ENCODE results near the gene GRIK5.
"Not testable (repeated sequence)": the region's sequence is repeated elsewhere in the genome, so short reads cannot be mapped to it uniquely, and the experiment has no call there.

The GRIK5 gene

DNA sequence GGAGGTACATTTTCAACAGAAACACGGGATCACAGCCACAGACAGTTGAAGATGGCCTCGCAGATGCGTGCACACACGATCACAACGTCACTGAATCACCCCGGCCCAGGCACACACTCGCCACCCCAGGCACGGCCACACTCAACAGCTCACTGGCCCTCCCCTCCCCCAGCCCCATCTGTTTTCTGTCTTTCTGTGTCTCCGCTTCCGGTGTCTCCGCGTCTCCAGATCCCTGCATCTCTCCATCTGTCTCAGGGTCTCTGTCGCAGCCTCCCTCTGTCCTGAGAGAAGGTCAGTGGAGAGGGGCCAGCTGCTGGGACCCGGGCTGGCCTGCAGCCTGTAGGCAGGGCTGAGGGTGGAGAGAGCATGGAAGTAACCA lies 72.2 kb downstream of the GRIK5 start:
- Histone ChIP-seq H3K27ac (ENCODE audit: low read depth, low read length) (no peak overlapping the region), H3K36me3 (ENCODE audit: control insufficient read depth in 1 of 2, insufficient read depth in 2 of 2, low read length in 2 of 2) (no peaks in the 10 kb centered on the region), H3K9me3 (ENCODE audit: control insufficient read depth in 1 of 2, low read length in 2 of 2) (no peaks in the 10 kb centered on the region), H3K9ac (ENCODE audit: low read depth in 1 of 2, low read length in 2 of 2) (no peak overlapping the region), H3K27me3 (ENCODE audit: control insufficient read depth in 1 of 2, insufficient read depth in 2 of 2, low read length in 2 of 2) (peaks cover 60 to 64% of the 10 kb centered on the region in 2 donors), H3K4me1 (ENCODE audit: control insufficient read depth in 1 of 2, insufficient read depth in 2 of 2, low read length in 2 of 2) (no peaks in the 10 kb centered on the region), H3K4me3 (ENCODE audit: low read depth in 1 of 2, low read length in 2 of 2) (no peak overlapping the region)

DNA sequence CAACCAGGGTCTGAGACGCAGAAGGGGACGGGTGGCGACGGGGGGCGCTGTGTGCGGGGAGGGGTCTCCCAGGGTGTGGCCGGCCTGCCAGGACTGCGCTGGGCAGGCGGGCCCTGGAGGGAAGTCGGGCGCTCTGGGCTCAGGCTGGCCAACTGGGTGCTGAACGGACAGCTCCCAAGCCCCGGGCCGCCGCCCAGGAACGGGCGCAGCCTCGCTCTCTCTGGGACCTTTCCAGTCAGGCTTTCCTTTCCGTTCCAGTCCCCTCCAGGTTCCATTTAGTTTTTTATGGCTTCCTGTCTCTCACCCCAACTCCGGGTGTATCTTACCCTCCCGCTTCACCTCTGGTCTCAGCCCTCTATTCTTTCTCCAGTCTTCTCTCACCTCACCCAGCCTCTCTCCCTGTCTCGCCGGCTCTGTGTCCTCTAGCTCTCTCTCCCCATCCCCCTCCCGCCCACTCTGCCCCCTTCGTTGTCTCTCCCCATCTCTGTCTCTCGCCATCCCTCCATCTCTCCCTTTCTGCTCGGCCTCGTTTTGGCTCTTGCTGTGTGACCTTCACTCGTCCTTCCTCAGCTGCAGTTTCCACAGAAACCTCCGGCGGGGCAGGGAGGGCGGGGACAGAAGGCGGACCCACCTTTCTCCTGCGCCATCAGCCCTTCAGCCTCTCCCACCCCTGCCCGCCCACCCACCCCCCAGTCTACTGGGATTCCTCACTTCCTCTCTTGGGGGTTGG lies 72.7 kb downstream of the GRIK5 start:
- no peaks in the 10 kb centered on the region for H3K36me3 ChIP-seq (ENCODE audit: control insufficient read depth in 1 of 2, insufficient read depth in 2 of 2, low read length in 2 of 2)
- H3K27ac ChIP-seq (ENCODE audit: low read depth, low read length), result no peak overlapping the region
- H3K9ac ChIP-seq (ENCODE audit: low read depth in 1 of 2, low read length in 2 of 2), result no peak overlapping the region
- no peaks in the 10 kb centered on the region for H3K9me3 ChIP-seq (ENCODE audit: control insufficient read depth in 1 of 2, low read length in 2 of 2)
- H3K27me3 ChIP-seq (ENCODE audit: control insufficient read depth in 1 of 2, insufficient read depth in 2 of 2, low read length in 2 of 2), result peaks cover 58 to 64% of the 10 kb centered on the region in 2 donors
- H3K4me1 ChIP-seq (ENCODE audit: control insufficient read depth in 1 of 2, insufficient read depth in 2 of 2, low read length in 2 of 2), result no peaks in the 10 kb centered on the region
- H3K4me3 ChIP-seq (ENCODE audit: low read depth in 1 of 2, low read length in 2 of 2), result no peak overlapping the region

DNA sequence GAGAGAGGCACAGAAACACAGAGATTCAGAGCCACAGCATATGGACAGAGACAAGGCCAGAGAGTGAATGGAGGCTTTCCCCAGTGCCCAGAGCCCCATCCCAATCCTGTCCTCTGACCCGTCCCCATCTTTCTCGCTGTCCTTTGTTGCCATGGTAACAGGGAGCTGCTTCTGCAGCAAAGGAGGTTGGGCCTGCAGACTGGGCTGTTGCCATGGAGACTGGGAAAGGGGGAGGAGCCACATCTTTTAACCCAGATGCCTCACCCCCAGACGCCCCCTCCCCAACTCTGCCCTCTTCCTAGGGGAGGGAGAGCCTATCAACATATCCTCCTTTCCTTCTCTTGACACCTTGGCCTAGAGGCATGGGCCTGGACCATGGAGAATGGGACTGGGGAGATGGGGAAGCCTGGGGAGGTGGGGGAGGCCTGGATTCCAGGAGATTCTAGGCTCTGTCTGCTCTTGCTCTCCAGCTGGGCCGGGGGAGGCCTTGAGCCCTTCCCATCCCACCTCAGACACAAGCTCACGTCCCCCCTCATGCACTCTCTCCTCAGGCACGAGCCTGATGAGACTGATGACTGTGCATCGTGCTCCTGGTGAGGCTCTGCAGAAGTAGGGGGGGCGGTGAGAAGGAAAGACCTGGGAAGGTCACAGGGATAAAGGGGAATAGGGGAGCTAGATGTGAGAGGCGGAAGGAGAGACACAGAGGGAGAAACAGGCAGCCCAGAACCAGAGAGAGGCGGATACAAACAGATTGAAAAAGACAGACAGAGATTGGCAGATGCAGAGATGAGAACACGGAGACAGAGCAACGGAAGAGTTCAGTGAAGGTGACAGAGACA lies 73.8 kb downstream of the GRIK5 start:
- Histone ChIP-seq H3K27me3 (ENCODE audit: control insufficient read depth in 1 of 2, insufficient read depth in 2 of 2, low read length in 2 of 2) (peaks cover 49 to 64% of the 10 kb centered on the region in 2 donors), H3K36me3 (ENCODE audit: control insufficient read depth in 1 of 2, insufficient read depth in 2 of 2, low read length in 2 of 2) (no peaks in the 10 kb centered on the region), H3K9me3 (ENCODE audit: control insufficient read depth in 1 of 2, low read length in 2 of 2) (no peaks in the 10 kb centered on the region), H3K27ac (ENCODE audit: low read depth, low read length) (no peak overlapping the region), H3K4me1 (ENCODE audit: control insufficient read depth in 1 of 2, insufficient read depth in 2 of 2, low read length in 2 of 2) (no peaks in the 10 kb centered on the region), H3K9ac (ENCODE audit: low read depth in 1 of 2, low read length in 2 of 2) (no peak overlapping the region), H3K4me3 (ENCODE audit: low read depth in 1 of 2, low read length in 2 of 2) (no peak overlapping the region)

DNA sequence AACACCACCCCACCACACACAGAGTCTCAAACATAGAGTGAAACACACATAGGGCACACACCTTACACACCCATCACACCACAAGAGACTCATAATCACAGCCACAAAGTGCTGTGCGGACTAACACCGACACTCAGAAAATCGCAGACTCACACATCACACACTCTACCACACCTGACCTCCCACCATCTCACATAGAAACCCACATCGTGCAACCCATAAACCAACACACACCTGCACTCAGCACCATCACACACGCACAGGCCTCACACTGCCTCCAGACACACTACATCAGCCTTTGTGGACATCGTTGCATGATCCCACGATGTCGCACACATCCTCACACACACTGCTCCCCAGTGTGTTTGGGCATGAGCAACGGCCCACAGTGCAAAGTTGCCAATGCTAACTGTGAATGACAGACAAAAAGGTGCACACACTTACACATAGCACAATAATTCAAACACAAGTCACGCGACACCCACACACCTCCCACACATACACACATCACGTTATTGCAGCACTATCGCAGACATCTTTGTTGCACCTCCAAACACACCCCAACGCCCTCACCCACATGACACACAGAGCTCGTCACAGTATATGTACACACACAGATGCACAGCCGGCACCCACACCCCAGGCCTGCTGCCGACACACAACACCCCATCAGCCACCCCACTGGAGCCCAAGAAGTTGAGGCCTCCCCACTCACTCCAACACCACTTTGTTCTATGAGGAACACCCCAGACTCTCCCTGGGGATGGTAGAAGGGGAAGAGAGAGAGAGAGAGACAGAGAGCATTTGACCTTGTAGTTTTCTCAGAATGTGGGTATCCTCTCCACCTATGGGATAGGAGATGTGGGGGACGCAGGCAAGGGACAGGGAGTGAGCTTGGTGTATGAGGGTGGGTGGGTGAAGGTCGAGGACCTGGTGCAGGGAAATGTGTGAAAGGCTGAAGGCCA lies 74.7 kb downstream of the GRIK5 start:
- peaks cover 42 to 56% of the 10 kb centered on the region in 2 donors for H3K27me3 ChIP-seq (ENCODE audit: control insufficient read depth in 1 of 2, insufficient read depth in 2 of 2, low read length in 2 of 2)
- no peaks in the 10 kb centered on the region for H3K36me3 ChIP-seq (ENCODE audit: control insufficient read depth in 1 of 2, insufficient read depth in 2 of 2, low read length in 2 of 2)
- H3K27ac ChIP-seq (ENCODE audit: low read depth, low read length), result no peak overlapping the region
- no peaks in the 10 kb centered on the region for H3K9me3 ChIP-seq (ENCODE audit: control insufficient read depth in 1 of 2, low read length in 2 of 2)
- no peak overlapping the region for H3K4me3 ChIP-seq (ENCODE audit: low read depth in 1 of 2, low read length in 2 of 2)
- H3K9ac ChIP-seq (ENCODE audit: low read depth in 1 of 2, low read length in 2 of 2), result no peak overlapping the region
- no peaks in the 10 kb centered on the region for H3K4me1 ChIP-seq (ENCODE audit: control insufficient read depth in 1 of 2, insufficient read depth in 2 of 2, low read length in 2 of 2)

DNA sequence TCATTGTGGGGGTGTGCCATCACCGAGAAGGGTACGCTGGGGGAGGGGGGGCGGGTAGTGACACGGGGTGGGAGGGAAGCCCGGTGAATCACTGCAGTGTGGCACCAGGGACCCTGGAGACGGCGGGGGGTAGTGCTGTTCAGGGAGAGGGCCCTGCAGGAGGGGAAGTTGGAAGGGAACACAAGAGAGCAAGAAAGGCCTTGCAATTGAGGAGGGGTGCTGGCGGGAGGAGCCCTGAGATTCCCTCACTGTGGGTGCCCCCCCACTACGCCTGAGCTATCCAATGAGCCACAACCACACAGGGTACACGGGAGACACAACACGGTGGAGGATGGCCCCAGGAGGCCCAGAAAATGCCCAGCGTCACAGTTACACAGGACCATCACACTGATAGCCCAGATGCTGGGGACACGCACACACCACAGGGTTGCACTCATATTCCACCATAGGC lies 75.5 kb downstream of the GRIK5 start:
- Histone ChIP-seq H3K4me3 (ENCODE audit: low read depth in 1 of 2, low read length in 2 of 2) (no peak overlapping the region), H3K27ac (ENCODE audit: low read depth, low read length) (no peak overlapping the region), H3K27me3 (ENCODE audit: control insufficient read depth in 1 of 2, insufficient read depth in 2 of 2, low read length in 2 of 2) (peaks cover 34 to 49% of the 10 kb centered on the region in 2 donors), H3K9ac (ENCODE audit: low read depth in 1 of 2, low read length in 2 of 2) (no peak overlapping the region), H3K4me1 (ENCODE audit: control insufficient read depth in 1 of 2, insufficient read depth in 2 of 2, low read length in 2 of 2) (no peaks in the 10 kb centered on the region), H3K36me3 (ENCODE audit: control insufficient read depth in 1 of 2, insufficient read depth in 2 of 2, low read length in 2 of 2) (no peaks in the 10 kb centered on the region), H3K9me3 (ENCODE audit: control insufficient read depth in 1 of 2, low read length in 2 of 2) (no peaks in the 10 kb centered on the region)

DNA sequence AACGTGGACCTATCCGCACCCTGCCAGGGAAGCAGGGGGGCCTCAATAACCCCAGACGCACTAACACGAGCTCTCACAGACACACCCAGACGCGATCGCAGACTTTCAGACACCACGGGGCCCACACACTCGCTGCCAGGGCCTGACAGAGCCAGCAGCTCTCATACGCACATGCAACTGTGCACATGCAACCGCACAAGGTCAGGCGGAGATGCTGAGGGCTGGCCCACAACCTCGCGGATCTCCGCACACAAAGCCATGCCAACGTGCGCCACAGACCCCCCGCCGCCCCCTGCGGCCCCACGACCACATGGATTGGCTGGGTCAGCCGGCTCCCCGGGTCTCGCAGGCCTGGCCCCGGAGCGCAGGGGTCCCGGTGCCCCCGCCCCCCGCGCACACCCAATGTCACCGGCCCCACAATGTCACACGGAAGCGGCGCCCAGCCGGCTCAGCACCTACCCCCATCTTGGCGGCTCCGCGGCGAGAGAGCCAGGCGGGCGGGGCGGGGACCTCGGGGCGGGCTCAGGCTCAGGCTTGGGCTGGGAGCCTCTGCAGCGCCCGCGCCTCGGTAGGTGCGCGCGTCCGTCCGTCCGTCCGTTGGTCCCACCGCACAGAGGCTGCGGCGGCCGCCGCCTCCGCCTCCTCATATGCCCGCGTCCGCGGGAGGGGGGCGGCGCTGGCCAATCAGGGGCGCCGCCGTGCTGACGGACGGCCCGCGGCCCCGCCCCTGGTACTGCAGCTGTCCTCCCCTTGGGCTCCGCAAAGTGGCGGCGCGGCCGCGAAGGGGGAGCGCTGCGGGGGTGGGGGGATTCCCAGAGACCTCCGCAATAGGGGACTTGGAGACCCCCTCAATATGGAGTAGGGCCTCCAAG lies 76.2 kb downstream of the GRIK5 start, which contains the start of gene ATP1A3:
Gene ATP1A3 (minus strand): TSS at position 619 of the 872 bp plus-strand sequence. CDS start 154 bp downstream, at position 465.
- no peak within 1 kb of the TSS for H3K27ac ChIP-seq (ENCODE audit: low read depth, low read length)
- H3K4me3 ChIP-seq (ENCODE audit: low read depth in 1 of 2, low read length in 2 of 2), result peak within 1 kb of the TSS; percentile 38 to 45
- H3K9me3 ChIP-seq (ENCODE audit: control insufficient read depth in 1 of 2, low read length in 2 of 2), result no peaks in the 10 kb centered on the region
- no peaks in the 10 kb centered on the region for H3K36me3 ChIP-seq (ENCODE audit: control insufficient read depth in 1 of 2, insufficient read depth in 2 of 2, low read length in 2 of 2)
- H3K27me3 ChIP-seq (ENCODE audit: control insufficient read depth in 1 of 2, insufficient read depth in 2 of 2, low read length in 2 of 2), result peaks cover 30 to 43% of the 10 kb centered on the region in 2 donors
- H3K4me1 ChIP-seq (ENCODE audit: control insufficient read depth in 1 of 2, insufficient read depth in 2 of 2, low read length in 2 of 2), result no peaks in the 10 kb centered on the region
- H3K9ac ChIP-seq (ENCODE audit: low read depth in 1 of 2, low read length in 2 of 2), result no peak within 1 kb of the TSS

DNA sequence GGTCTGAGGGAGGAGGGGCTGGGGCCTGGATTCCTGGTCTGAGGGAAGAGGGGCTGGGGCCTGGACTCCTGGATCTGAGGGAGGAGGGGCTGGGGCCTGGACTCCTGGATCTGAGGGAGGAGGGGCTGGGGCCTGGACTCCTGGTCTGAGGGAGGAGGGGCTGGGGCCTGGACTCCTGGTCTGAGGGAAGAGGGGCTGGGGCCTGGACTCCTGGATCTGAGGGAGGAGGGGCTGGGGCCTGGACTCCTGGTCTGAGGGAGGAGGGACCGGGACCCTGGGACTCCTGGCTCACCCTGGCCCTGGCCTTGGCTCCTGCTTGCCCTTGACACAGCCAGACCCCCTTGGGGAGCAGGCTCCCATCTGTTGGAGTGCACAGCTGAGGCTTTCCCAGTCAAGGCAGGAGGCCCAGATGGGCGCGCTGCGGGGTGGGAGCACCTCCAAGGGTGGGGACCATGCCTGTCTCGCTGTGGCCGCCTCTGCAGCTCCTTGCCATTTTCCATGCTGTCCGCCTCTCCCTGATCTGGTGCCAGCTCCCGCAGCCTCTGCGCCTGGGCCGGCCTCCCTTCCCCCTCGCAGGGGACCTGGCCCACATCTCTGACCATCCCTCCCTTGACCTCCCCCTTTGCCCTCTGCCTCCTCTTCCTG lies 78.0 kb downstream of the GRIK5 start:
- H3K27ac ChIP-seq (ENCODE audit: low read depth, low read length); H3K9me3 ChIP-seq (ENCODE audit: control insufficient read depth in 1 of 2, low read length in 2 of 2); H3K36me3 ChIP-seq (ENCODE audit: control insufficient read depth in 1 of 2, insufficient read depth in 2 of 2, low read length in 2 of 2); H3K4me3 ChIP-seq (ENCODE audit: low read depth in 1 of 2, low read length in 2 of 2); H3K9ac ChIP-seq (ENCODE audit: low read depth in 1 of 2, low read length in 2 of 2); H3K4me1 ChIP-seq (ENCODE audit: control insufficient read depth in 1 of 2, insufficient read depth in 2 of 2, low read length in 2 of 2): not testable (repeated sequence)
- H3K27me3 ChIP-seq (ENCODE audit: control insufficient read depth in 1 of 2, insufficient read depth in 2 of 2, low read length in 2 of 2), result peaks cover 25 to 31% of the 10 kb centered on the region in 2 donors

DNA sequence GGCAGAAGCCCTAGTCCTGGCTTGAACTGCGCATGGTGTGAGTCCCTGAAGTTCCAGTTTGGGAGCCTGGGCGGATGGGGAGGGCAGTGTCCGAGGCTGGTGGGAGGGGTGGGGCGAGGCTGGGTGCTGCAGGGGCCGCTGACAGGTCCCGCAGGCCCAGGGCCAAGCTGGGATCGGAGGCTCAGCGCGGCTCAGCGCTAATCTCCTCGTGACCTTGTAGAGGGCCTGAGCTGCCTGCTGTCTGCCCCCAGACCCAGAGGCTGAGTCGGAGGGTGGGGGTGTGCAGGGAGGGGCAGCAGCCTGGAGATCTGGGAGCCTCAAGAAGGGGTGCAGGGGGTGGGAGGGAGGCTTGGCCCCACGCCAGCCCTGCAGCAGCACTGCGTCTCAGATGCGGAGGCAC lies 79.0 kb downstream of the GRIK5 start:
- Histone ChIP-seq H3K9ac (ENCODE audit: low read depth in 1 of 2, low read length in 2 of 2) (no peak overlapping the region), H3K27ac (ENCODE audit: low read depth, low read length) (no peak overlapping the region), H3K27me3 (ENCODE audit: control insufficient read depth in 1 of 2, insufficient read depth in 2 of 2, low read length in 2 of 2) (peaks cover 21 to 22% of the 10 kb centered on the region in 2 donors), H3K9me3 (ENCODE audit: control insufficient read depth in 1 of 2, low read length in 2 of 2) (no peaks in the 10 kb centered on the region), H3K36me3 (ENCODE audit: control insufficient read depth in 1 of 2, insufficient read depth in 2 of 2, low read length in 2 of 2) (no peaks in the 10 kb centered on the region), H3K4me3 (ENCODE audit: low read depth in 1 of 2, low read length in 2 of 2) (no peak overlapping the region), H3K4me1 (ENCODE audit: control insufficient read depth in 1 of 2, insufficient read depth in 2 of 2, low read length in 2 of 2) (no peaks in the 10 kb centered on the region)

DNA sequence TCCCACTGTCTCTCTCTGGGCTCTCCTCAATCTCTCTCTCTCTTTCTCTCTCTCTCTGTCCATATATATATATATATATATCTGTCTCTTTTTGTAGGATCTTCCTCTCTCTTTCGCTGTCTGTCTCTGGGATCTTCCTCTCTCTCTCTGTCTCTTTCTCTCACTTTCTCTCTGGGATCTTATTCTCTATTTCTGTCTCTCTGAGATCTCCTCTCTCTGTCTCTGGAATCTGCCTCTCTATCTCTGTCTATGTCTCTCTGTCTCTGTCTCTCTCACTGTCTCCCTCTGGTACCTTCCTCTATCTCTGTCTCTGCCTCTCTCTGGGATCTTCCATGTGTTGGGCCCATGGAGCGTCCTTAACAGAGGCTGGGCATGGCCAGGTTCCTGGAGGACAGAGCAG lies 79.4 kb downstream of the GRIK5 start:
- Histone ChIP-seq H3K27ac (ENCODE audit: low read depth, low read length) (no peak overlapping the region), H3K4me1 (ENCODE audit: control insufficient read depth in 1 of 2, insufficient read depth in 2 of 2, low read length in 2 of 2) (no peaks in the 10 kb centered on the region), H3K4me3 (ENCODE audit: low read depth in 1 of 2, low read length in 2 of 2) (no peak overlapping the region), H3K27me3 (ENCODE audit: control insufficient read depth in 1 of 2, insufficient read depth in 2 of 2, low read length in 2 of 2) (peaks cover 17 to 18% of the 10 kb centered on the region in 2 donors), H3K9me3 (ENCODE audit: control insufficient read depth in 1 of 2, low read length in 2 of 2) (no peaks in the 10 kb centered on the region), H3K9ac (ENCODE audit: low read depth in 1 of 2, low read length in 2 of 2) (no peak overlapping the region), H3K36me3 (ENCODE audit: control insufficient read depth in 1 of 2, insufficient read depth in 2 of 2, low read length in 2 of 2) (no peaks in the 10 kb centered on the region)
